ENCODE results near the gene SRSF4.
"Not testable (repeated sequence)": the region's sequence is repeated elsewhere in the genome, so short reads cannot be mapped to it uniquely, and the experiment has no call there.

SRSF4 gene

DNA sequence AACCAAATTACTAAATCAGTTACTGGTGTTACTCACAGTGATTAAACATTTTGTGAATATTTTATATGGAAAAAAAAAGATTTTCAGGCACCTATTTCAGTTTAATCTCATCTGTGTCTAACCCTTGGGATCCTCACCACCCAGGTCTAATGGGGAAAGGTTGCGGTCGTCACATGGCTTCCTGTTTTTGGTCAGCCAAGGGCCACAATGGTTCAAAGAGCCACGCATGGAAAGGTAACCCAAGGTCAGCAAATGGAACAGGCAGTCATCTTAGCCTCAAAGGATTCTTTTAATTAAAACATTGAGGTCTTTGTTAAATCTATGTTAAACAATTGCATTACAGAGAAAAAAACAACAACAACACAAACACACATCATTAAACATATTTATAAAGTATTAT lies 21.9 kb downstream of the SRSF4 start:
- TF ChIP-seq, protein P1, sequence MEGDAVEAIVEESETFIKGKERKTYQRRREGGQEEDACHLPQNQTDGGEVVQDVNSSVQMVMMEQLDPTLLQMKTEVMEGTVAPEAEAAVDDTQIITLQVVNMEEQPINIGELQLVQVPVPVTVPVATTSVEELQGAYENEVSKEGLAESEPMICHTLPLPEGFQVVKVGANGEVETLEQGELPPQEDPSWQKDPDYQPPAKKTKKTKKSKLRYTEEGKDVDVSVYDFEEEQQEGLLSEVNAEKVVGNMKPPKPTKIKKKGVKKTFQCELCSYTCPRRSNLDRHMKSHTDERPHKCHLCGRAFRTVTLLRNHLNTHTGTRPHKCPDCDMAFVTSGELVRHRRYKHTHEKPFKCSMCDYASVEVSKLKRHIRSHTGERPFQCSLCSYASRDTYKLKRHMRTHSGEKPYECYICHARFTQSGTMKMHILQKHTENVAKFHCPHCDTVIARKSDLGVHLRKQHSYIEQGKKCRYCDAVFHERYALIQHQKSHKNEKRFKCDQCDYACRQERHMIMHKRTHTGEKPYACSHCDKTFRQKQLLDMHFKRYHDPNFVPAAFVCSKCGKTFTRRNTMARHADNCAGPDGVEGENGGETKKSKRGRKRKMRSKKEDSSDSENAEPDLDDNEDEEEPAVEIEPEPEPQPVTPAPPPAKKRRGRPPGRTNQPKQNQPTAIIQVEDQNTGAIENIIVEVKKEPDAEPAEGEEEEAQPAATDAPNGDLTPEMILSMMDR (IDR thresholded peaks at IDR 0.05; ENCODE audit: low read depth, low read length, missing control alignments): no peak
- DNase-seq (ENCODE audit: extremely low read depth, low read depth): no peak
- no peak overlapping the region for H3K4me3 ChIP-seq (replicated peaks; ENCODE audit: low read depth, low read length)

DNA sequence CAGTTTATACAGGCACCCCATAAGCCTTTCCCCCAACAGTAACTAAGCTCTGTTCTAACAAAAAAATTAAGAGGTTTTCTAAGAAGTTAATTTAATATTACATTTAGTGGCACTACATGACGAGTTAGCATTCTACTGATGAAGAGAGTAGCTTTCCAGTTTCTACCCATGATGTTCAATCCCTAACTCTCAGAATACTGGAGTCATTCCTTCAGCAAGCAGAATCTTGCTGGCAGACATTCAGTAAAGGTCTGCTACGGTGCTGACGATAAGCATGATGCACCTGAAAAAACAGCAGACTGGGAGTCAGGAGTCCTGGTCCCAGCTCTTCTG lies 24.5 kb downstream of the SRSF4 start:
- no peak for DNase-seq (ENCODE audit: extremely low read depth, low read depth)
- no peak overlapping the region for H3K4me3 ChIP-seq (replicated peaks; ENCODE audit: low read depth, low read length)
- TF ChIP-seq, protein P1 (IDR thresholded peaks at IDR 0.05; ENCODE audit: low read depth, low read length, missing control alignments): no peak

DNA sequence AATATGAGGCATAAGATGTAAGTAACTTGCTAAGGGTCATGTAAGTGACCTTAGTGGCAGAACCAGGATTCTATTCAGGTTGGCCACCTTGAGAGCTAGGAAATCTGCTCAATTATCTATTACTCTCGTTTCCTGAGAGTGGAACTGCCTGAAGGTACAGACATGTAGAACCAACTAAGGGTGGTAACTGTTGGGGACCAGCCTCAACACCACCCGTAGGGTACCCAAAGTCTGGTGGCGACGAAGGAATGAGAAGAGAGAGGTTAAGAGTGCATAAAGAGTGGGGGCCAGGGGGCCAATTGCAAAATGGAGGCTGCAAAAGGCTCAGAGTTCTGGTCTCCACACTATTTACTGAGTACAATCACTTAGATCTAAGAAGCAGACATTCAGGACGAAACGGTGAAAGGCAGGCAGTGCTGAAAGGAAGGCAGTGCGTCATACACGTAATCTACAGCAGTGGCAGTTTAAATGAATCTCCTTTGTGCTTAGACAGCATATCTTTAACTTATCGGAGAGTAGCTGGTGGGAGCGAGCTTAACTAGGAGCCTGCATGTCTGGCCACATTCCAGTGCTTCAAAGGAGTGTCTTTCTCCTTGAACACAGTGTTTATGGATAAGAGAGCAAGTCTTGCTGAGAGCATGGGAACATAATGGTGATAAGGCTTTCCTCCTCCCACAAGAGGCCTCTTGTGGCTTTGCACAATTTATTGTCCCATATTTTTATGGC lies 25.0 kb downstream of the SRSF4 start:
- DNase-seq (ENCODE audit: extremely low read depth, low read depth): no peak
- no peak overlapping the region for H3K4me3 ChIP-seq (replicated peaks; ENCODE audit: low read depth, low read length)
- TF ChIP-seq, protein P1 (IDR thresholded peaks at IDR 0.05; ENCODE audit: low read depth, low read length, missing control alignments): no peak

DNA sequence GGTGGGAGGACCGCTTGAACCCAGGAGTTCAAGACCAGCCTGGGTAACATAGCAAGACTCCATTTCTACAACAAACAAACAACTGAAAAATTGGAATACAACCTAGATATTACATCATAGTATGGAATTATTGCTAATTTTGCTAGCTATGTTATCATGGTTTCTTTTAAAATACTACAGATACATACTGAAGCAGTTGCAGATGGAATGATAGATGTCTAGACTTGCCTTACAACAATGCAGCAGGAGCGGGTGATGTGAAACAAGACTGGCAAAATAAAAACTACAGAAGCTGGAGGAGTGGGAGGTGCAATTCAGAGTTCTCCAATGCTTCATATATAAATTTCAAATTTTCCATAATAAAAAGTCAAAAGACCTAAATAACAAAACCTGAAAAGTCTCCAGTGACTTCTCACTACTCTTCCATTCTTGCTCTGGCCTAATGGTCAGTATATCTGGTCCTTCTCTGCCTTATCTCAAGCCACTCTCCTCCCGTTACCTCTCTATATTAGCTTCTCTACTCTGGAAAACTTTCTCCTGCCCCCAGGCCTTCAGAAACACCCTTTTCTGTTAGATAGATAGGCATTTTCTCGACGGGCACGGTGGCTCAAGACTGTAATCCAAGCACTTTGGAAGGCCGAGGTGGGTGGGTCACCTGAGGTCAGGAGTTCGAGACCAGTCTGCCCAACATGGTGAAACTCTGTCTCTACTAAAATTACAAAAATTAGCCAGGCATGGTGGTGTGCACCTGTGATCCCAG lies 29.5 kb downstream of the SRSF4 start:
- TF ChIP-seq, protein P1 (IDR thresholded peaks at IDR 0.05; ENCODE audit: low read depth, low read length, missing control alignments): no peak
- no peak overlapping the region for H3K4me3 ChIP-seq (replicated peaks; ENCODE audit: low read depth, low read length)
- no peak for DNase-seq (ENCODE audit: extremely low read depth, low read depth)

DNA sequence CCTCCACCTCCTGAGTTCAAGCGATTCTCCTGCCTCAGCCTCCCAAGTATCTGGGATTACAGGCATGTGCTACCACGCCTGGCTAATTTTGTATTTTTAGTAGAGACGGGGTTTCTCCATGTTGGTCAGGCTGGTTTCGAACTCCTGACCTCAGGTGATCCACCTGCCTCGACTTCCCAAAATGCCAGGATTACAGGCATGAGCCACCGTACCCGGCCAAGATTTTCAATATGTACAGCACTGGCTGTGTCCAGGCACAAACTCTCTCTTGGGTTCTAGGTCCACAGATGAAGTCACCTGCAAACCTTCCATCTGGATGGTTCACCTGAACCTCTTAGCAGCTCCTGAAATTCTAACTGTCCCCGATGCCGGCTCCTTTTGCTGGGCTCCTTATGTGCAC lies 31.4 kb downstream of the SRSF4 start:
- not testable (repeated sequence) for H3K4me3 ChIP-seq (replicated peaks; ENCODE audit: low read depth, low read length); DNase-seq (ENCODE audit: extremely low read depth, low read depth)

DNA sequence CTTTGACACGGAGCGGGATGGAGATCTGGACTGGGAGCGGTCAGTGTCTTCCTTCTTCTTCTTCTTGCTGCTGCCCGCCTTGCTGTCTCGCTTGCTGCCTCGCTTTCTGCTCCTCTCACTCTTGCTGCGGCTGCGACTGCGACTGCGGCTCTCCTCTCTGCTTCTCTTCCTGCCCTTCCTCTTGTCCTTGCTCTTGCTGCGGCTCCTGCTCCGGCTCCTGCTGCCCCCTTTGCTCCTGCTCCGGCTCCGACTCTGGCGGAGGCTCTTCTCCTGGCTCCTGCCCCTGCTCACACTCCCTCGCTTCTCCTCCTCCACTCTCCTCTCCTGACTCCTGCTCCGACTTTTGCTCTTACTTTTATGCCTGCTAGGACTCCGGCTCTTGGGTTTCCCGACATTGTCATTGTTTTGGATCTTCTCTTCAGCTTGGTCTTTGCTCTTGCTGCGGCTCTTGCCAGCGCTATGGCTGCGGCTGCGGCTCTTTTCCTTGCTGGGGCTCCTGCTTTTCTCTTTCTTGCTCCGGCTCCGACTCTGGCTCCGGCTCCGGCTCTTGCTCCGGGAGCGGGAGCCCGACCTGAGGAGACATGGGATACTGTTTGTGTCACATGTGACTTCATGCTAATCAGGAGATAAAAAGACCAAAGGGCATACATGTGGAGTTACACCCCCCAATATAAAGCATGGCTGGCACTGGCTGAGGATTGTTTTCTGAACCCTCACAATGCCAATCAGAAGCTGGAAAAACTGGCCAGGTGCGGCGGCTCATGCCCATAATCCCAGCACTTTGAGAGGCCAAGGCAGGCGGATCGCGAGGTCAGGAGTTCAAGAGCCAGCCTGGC lies 32.8 kb downstream of the SRSF4 start:
- no peak for DNase-seq (ENCODE audit: extremely low read depth, low read depth)
- no peak overlapping the region for H3K4me3 ChIP-seq (replicated peaks; ENCODE audit: low read depth, low read length)
- TF ChIP-seq, protein P1 (IDR thresholded peaks at IDR 0.05; ENCODE audit: low read depth, low read length, missing control alignments): no peak
